NK-92 treated with Interleukin-12 subunit alpha and Interleukin-12 subunit beta, amount 100 ng/mL, for 24 hours (cell line): ENCODE measurements around the gene RBPMS2.
"Not testable (repeated sequence)": the region's sequence is repeated elsewhere in the genome, so short reads cannot be mapped to it uniquely, and the experiment has no call there.

Experiments used
- DNase-seq: peaks from one replicate; lab custom pipeline; 2025; lab: John Stamatoyannopoulos, UW

RBPMS2 gene

GRCh38 chr15:64775551-64776401 is at the start of gene RBPMS2:
TSS of gene RBPMS2 (minus strand) at chr15:64775589. CDS start at chr15:64775319, 270 bp downstream.
- no peak for DNase-seq

GRCh38 chr15:64824929-64825430 is 49.6 kb upstream of the RBPMS2 start:
- no peak for DNase-seq

- no peak for DNase-seq
Observed at GRCh38 chr15:64816452-64816851, 41.1 kb upstream of the RBPMS2 start.

- not testable (repeated sequence) for DNase-seq
Observed at GRCh38 chr15:64814965-64815364, 39.6 kb upstream of the RBPMS2 start.

DNA sequence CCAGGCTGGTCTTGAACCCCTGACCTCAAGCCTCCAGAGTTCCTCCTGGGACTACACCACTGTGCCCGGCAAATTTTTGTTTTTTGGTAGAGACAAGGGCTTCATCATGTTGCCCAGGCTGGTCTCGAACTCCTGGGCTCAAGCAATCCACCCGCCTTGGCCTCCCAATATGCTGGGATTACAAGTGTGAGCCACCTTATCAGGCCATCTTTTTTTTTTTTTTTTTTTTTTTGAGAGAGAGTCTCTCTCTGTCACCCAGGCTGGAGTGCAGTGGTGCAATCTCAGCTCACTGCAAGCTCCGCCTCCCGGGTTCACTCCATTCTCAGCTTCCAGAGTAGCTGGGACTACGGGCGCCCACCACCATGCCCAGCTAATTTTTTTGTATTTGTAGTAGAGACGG is 38.9 kb upstream of the RBPMS2 start:
- DNase-seq = not testable (repeated sequence)

- no peak for DNase-seq
Observed at GRCh38 chr15:64813075-64813474, 37.7 kb upstream of the RBPMS2 start.

GRCh38 chr15:64810497-64811326 is 35.3 kb upstream of the RBPMS2 start:
- no peak for DNase-seq

- peak; percentile 58 for DNase-seq
Observed at GRCh38 chr15:64809649-64810496, 34.5 kb upstream of the RBPMS2 start.

GRCh38 chr15:64808785-64809453 is 33.5 kb upstream of the RBPMS2 start:
- no peak for DNase-seq

DNA sequence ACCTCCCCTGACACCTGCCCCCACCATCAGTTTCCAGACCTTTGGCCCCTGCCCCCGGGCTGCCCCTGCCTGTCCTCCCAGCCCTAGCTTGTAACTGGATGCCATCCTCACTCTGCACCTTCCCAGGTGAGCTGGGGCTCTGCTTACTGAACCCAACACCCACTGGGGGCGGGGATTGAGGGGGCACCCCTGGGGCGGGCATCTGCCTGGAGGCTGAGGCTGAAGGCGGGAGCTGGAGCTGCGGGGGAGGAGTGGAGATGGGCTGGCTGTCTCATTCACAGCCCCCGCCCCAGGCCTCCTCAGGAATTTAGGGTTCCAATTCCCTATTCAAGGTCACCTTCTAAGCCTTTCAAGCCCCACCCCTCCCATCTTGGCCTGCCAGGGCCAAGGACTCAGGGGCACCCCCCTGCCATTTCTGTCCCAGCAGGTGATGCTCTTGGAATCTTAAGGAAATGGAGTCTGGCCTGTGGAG is 32.4 kb upstream of the RBPMS2 start:
- DNase-seq = no peak

- no peak for DNase-seq
Observed at GRCh38 chr15:64807051-64807749, 31.8 kb upstream of the RBPMS2 start.

DNA sequence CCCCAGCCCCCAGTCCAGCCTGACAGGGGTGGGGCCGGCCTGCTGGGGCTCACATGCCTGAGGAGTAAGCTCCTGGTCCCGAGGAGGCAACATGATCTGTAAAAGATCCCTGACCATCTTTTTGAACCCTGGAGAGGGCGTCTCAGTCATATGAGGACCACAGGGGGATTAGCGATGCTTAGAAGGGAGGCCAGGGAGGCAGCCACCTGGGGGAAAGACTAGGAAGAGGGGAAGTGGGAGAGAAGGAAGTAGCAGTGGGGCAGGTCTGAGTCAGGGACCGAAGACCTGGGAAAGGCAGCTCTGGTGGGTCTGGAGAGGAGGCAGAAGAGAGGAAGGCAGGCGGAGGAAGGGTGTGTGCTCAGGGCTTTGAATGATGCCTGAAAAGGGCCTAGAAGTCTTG is 31.1 kb upstream of the RBPMS2 start:
- no peak for DNase-seq

DNA sequence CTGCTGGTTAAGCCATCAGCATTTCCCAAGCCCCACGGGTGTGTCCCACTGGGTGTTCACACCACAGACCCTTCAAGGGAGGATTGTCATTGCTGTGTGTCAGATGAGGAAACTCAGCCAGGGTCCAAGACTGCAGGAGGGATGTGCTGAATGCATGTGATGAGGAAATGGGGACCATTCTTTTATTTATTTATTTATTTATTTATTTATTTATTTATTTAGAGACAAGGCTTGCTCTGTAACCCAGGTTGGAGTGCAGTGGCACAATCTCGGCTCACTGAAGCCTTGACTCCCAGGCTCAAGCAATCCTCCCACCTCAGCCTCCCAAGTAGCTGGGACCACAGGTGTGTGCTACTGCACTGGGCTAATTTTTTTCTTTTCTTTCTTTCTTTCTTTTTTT is 29.2 kb upstream of the RBPMS2 start:
- no peak for DNase-seq

GRCh38 chr15:64803526-64803925 is 28.1 kb upstream of the RBPMS2 start:
- no peak for DNase-seq

DNA sequence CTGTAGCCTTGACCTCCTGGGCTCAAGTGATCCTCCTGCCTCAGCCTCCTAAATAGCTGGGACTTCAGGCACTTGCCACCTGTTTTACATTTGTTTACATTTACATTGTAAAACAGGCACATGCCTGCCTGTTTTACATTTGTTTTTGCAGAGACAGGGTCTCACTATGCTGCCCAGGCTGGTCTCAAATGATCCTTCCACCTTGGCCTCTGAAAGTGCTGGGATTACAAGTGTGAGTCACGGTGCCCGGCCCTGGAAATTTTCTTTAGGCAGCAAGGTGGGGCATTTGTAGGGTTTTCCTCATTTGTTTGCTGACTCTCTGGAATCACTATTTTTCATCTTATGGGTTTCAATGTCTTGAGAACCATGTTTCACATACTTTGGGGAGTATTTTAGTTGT is 25.1 kb upstream of the RBPMS2 start:
- DNase-seq = no peak

DNA sequence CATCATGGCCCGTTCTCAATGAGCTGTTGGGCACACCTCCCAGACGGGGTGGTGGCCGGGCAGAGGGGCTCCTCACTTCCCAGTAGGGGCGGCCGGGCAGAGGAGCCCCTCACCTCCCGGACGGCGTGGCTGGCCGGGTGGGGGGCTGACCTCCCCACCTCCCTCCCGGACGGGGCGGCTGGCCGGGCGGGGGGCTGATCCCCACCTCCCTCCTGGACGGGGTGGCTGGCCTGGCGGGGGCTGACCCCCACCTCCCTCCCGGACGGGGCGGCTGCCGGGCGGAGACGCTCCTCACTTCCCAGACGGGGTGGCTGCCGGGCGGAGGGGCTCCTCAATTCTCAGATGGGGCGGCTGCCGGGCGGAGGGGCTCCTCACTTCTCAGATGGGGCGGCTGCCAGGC is 23.5 kb upstream of the RBPMS2 start:
- DNase-seq = not testable (repeated sequence)

- not testable (repeated sequence) for DNase-seq
Observed at GRCh38 chr15:64795921-64796320, 20.5 kb upstream of the RBPMS2 start.

DNA sequence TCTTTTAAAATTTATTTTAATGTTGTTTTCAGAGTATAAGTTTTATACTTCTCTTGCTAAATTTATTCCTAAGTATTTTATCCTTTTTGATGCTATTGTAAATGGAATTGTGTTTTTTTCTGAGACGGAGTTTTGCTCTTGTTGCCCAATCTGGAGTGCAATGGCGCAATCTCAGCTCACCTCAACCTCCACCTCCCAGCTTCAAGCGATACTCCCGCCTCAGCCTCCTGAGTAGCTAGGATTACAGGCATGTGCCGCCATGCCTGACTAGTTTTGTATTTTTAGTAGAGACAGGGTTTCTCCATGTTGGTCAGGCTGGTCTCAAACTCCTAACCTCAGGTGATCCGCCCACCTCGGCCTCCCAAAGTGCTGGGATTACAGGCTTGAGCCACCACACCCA is 19.9 kb upstream of the RBPMS2 start:
- DNase-seq = not testable (repeated sequence)

GRCh38 chr15:64792282-64792681 is 16.9 kb upstream of the RBPMS2 start:
- no peak for DNase-seq

DNA sequence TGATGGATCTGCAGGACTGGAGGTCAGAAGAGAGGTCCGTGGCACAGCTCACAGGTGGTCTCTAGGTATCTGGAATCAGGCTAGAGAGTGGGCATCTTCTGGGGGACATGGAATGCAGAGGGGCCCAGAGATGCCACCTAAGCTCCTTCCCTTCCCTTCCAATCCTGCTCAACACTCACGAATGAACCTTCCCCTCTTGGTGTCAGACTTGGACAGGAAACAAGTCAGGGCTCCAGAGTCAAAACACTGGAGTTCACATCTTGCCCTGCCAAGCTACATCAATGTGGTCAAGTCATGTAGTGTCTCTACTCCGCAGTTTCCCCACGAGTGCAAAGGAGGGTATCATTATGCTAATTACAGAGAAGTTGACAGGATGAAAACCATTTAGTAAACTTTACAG is 16.0 kb upstream of the RBPMS2 start:
- DNase-seq = no peak

DNA sequence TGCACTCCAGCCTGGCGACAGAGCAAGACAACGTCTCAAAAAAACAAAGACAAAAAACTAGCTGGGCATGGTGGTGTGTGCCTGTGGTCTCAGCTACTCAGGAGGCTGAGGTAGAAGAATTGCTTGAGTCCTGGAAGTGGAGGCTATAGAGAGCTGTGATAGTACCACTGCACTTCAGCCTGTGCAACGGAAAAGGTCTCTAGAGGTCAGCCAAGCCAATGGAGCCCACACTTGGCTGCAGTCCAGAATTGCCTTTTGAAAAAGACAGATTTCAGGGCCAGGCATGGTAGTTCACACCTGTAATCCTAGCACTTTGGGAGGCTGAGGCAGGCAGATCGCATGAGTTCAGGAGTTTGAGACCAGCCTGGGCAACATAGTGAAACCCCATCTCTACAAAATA is 8.4 kb upstream of the RBPMS2 start:
- no peak for DNase-seq
